Heart right ventricle (tissue), 16 donors: Measurements from ENCODE around the gene ADAM11. TPM values are rescaled to one million over a fixed set of nuclear protein-coding genes. Genes with fewer than 3 reads are reported as not detected.

Experiments used
- ATAC-seq, 8 donors: fragments of 200-7000 bp; cut with Tn5 transposase; one replicate each; pipeline ENCODE4 v1.9.1; 2020; ENCODE audit warnings: mild to moderate bottlenecking in 8 of 8, moderate library complexity in 8 of 8, moderate number of reproducible peaks in 1 of 8
- DNase-seq, 2 donors: peaks; one replicate each; pipeline ENCODE4 v3.0.0-alpha.2; 2020
- H3K27ac ChIP-seq, 10 donors: fragments of 200-600 bp; sonication (generic) in 2 of 10; one replicate each; pipeline versions ENCODE4 v1.5.0 to v1.8.0; 2020 to 2022; ENCODE audit warnings: mild to moderate bottlenecking in 3 of 10
- H3K27me3 ChIP-seq, 7 donors: fragments of 200-600 bp; one replicate each; pipeline ENCODE4 v1.8.0; 2021 to 2022; ENCODE audit warnings: mild to moderate bottlenecking in 2 of 7
- H3K36me3 ChIP-seq, 9 donors: fragments of 200-600 bp; sonication (generic) in 1 of 9; one replicate each; pipeline versions ENCODE4 v1.5.0 to v1.8.0; 2020 to 2022; ENCODE audit warnings: mild to moderate bottlenecking in 2 of 9
- H3K4me1 ChIP-seq, 9 donors: fragments of 200-600 bp; sonication (generic) in 1 of 9; one replicate each; pipeline versions ENCODE4 v1.5.0 to v1.8.0; 2020 to 2022; ENCODE audit warnings: mild to moderate bottlenecking in 4 of 9
- H3K4me3 ChIP-seq, 10 donors: fragments of 200-600 bp; sonication (generic) in 2 of 10; one replicate each; pipeline versions ENCODE4 v1.5.0 to v1.8.0; 2020 to 2022; ENCODE audit warnings: mild to moderate bottlenecking in 7 of 10, moderate library complexity in 2 of 10
- H3K9me3 ChIP-seq, 11 donors: fragments of 200-600 bp in 10 of 11; sonication (generic) in 2 of 11; one replicate each; pipeline versions ENCODE4 v1.5.0 to v1.8.0; 2013 to 2022; ENCODE audit warnings: mild to moderate bottlenecking in 2 of 11, control low read depth in 1 of 11, moderate library complexity in 1 of 11
- CTCF ChIP-seq, 9 donors: fragments of 200-600 bp; sonication (generic) in 2 of 9; IDR thresholded peaks; one replicate each; pipeline versions ENCODE4 v1.5.0 to v1.8.0; 2021 to 2022; ENCODE audit warnings: antibody characterized with exemption in 9 of 9, mild to moderate bottlenecking in 5 of 9, moderate library complexity in 1 of 9
- WGBS, 2 donors: extraction: QIAGEN DNeasy Blood & Tissue Kit; methylation state at CpG; one replicate each; pipeline ENCODE4 v1.1.7; 2013; ENCODE audit warnings: inconsistent platforms in 1 of 2; 5-methylcytosine and 5-hydroxymethylcytosine counted together
- intact Hi-C, 10 donors: fragments of 100-400 bp; cut with DNase I; formaldehyde crosslinking; loops; one replicate each; pipeline versions ENCODE4 v1.11.1 to v1.14.2; 2022
- polyA plus RNA-seq, 2 donors: library from polyadenylated mRNA; stranded (reverse); fragments of 200-250 nt; gene quantifications; one replicate each; pipeline ENCODE4 v1.2.3, GENCODE V29; 2013
- total RNA-seq, 10 donors: library from RNA; stranded (reverse); fragmentation: NEBNext Ultra II Directional in 3 of 10; extraction: Animal tissue kit (Norgen Biotek cat#: 25700) in 3 of 10; gene quantifications; one replicate each; pipeline versions ENCODE4 v1.2.1 to v1.2.4, GENCODE V29; 2021 to 2023
- donor health status: Arrhythmogenic right ventricular cardiomyopathy.
- donor health status: ischemic (EF 13 %, LVEDD 7.1; RV severe dilation, severe dysfunction).
- donor health status: healthy with polysubstance abuse.
- donor health status: DM: no; HTN: yes; CAD: no.
- donor health status: DM: no; HTN: no; CAD: no.
- donor health status: ischemic (EF 25% LVEDD 6.9; RV normal size, moderate dysfunction).
- donor health status: ischemic (EF 25% LVEDD 5.7; RV mildly dilated, moderate dysfunction).
- donor health status: healthy.
- donor health status: DM: yes; HTN: yes; CAD: no.
- donor health status: Ischemic cardiomyopathy.
- donor health status: ischemic (EF 35%, LVEDD 5.7; RV mildly dilated, moderate dysfunction).
- donor health status: nonischemic (EF 11% LVEDD 7.7; RV severe dilation, severe dysfunction).
- donor health status: DM: yes; HTN: yes; CAD: no.
- donor health status: PGD.
- donor health status: ischemic (EF 29% LVEDD 5.4; RV normal size, mild dysfunction).
- donor health status: nonischemic (EF 23%, LVEDD 6.1; RV moderate dilation, normal function).

Gene ADAM11
- total and polyA plus RNA-seq, 12 donors = 0.75 to 18.3 (median 7.8) TPM

- no peak for TF ChIP-seq CTCF (IDR thresholded peaks at IDR 0.05)
- 59 to 62% methylated on average over 11 of the region's 11 CpGs for WGBS, 2 donors
These were observed 11.6 kb downstream of the ADAM11 start for GRCh38 chr17:44770166-44770925.

DNA sequence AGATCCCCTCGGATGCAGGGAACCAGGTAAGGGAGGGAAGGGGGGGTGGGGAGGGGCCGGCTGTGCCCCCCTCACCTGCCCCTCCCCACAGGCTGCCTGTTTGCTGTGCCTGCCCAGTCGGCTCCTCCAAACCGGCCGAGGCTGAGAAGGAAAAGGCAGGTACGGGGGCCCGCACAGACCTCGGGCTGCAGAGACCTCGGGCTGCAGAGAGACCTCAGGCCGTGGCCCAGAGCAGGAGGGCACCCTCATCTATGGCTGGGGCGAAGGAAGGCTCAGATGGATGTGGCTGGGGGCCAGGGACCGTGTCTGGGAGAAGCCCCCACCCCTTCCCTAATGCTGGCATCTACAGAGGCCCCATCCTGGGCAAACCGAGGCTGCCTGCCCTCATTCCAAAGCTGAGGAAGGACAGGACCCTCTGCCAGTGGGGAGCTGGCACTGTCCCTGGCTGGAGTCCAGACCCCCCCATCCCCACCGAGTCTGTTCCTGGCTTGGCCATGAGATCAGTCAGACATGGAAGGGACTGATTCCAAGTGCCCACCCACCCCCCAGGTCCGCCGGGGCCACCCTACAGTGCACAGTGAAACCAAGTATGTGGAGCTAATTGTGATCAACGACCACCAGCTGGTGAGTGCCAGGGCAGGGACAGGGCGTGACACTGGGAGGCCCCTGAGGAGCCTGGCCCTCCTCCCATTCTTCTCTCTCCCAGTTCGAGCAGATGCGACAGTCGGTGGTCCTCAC lies 13.7 kb downstream of the ADAM11 start:
- no peak for TF ChIP-seq CTCF (IDR thresholded peaks at IDR 0.05)
- DNase-seq = no peak
- no peak for ATAC-seq
- 61 to 68% methylated on average over 19 to 21 of the region's 21 CpGs for WGBS, 2 donors
- no peaks in the 10 kb centered on the region for H3K36me3 ChIP-seq
- H3K4me1 ChIP-seq = peaks cover 0 to 21% (median 14%) of the 10 kb centered on the region in 9 donors
- H3K4me3 ChIP-seq = no peak overlapping the region
- no peaks in the 10 kb centered on the region for H3K9me3 ChIP-seq
- H3K27ac ChIP-seq = no peak overlapping the region
- intact Hi-C loops = loop anchor here in 5 of 10 donors (5.0 to 10.0 kb wide), 5 partner anchors 242 to 352 kb away; no protein-coding TSS in a partner anchor
- H3K27me3 ChIP-seq = peaks cover 0 to 22% (median 0%) of the 10 kb centered on the region in 7 donors

More at GRCh38 chr17:44770166-44770925, 11.6 kb downstream of the ADAM11 start:
- DNase-seq (no peak), ATAC-seq (no peak)
- peaks cover 0 to 22% (median 0%) of the 10 kb centered on the region in 7 donors for H3K27me3 ChIP-seq
- H3K4me3 ChIP-seq = no peak overlapping the region
- H3K4me1 ChIP-seq = peaks cover 0 to 13% (median 7%) of the 10 kb centered on the region in 9 donors
- no peaks in the 10 kb centered on the region for H3K36me3 ChIP-seq
- H3K9me3 ChIP-seq = no peaks in the 10 kb centered on the region
- intact Hi-C loops = loop anchor here in 5 of 10 donors (5.0 to 10.0 kb wide), 5 partner anchors 244 to 354 kb away; no protein-coding TSS in a partner anchor
- H3K27ac ChIP-seq = no peak overlapping the region

DNA sequence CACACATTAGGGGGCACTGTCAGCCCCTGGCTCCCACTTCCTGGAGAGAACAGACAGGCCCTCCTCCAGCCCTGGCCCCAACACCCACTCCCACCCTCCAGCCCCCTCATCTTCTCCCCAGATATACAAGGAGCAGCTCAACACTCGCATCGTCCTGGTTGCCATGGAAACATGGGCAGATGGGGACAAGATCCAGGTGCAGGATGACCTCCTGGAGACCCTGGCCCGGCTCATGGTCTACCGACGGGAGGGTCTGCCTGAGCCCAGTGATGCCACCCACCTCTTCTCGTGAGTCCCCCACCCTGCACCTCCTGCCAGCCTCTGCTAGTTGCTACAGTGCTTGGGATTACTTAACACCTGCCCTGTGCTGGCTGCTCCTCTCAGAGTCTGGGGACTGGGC lies 14.4 kb downstream of the ADAM11 start:
- no peak for DNase-seq
- peaks cover 0 to 22% (median 0%) of the 10 kb centered on the region in 7 donors for H3K27me3 ChIP-seq
- intact Hi-C loops = loop anchor here in 5 of 10 donors (5.0 to 10.0 kb wide), 5 partner anchors 242 to 352 kb away; no protein-coding TSS in a partner anchor
- ATAC-seq = no peak
- 64 to 75% methylated on average over 6 of the region's 6 CpGs for WGBS, 2 donors
- H3K36me3 ChIP-seq = no peaks in the 10 kb centered on the region
- H3K4me3 ChIP-seq = no peak overlapping the region
- TF ChIP-seq CTCF (IDR thresholded peaks at IDR 0.05) = no peak
- H3K4me1 ChIP-seq = peaks cover 0 to 21% (median 14%) of the 10 kb centered on the region in 9 donors
- H3K9me3 ChIP-seq = no peaks in the 10 kb centered on the region
- H3K27ac ChIP-seq = no peak overlapping the region
